HepG2 (cell line): ENCODE results near the gene IRF2BPL. TPM values are rescaled to one million over a fixed set of nuclear protein-coding genes. Genes with fewer than 3 reads are reported as not detected.

Source experiments
- ARHGAP35 ChIP-seq: sonication (generic); formaldehyde crosslinking; IDR thresholded peaks from 2 replicates; pipeline ENCODE4 v1.9.0; 2022; ENCODE audit warnings: mild to moderate bottlenecking, inconsistent platforms, moderate library complexity, missing genetic modification reagents, borderline replicate concordance
- FOXP4 ChIP-seq: sonication (generic); formaldehyde crosslinking; IDR thresholded peaks from 2 replicates; pipeline ENCODE4 v1.4.0; 2020; ENCODE audit warnings: missing genetic modification reagents
- ZBED4 ChIP-seq: sonication (generic); formaldehyde crosslinking; IDR thresholded peaks from 2 replicates; pipeline ENCODE4 v1.4.0; 2020; ENCODE audit warnings: missing genetic modification reagents, borderline replicate concordance
- ZNF136 ChIP-seq: sonication (generic); formaldehyde crosslinking; IDR thresholded peaks from 2 replicates; pipeline ENCODE4 v1.8.1; 2022; ENCODE audit warnings: low read depth, mild to moderate bottlenecking, moderate library complexity, missing genetic modification reagents
- ZNF180 ChIP-seq: sonication (generic); formaldehyde crosslinking; IDR thresholded peaks from 2 replicates; pipeline ENCODE4 v1.4.0; 2020; ENCODE audit warnings: low read depth, missing genetic modification reagents, borderline replicate concordance
- ZNF24 ChIP-seq: fragments of 450-650 bp; IDR thresholded peaks from 2 replicates; pipeline ENCODE4 v1.6.1; 2017; ENCODE audit warnings: antibody characterized with exemption, mild to moderate bottlenecking
- ZNF567 ChIP-seq: sonication (generic); formaldehyde crosslinking; IDR thresholded peaks from 2 replicates; pipeline ENCODE4 v1.8.1; 2023; ENCODE audit warnings: mild to moderate bottlenecking, missing genetic modification reagents, borderline replicate concordance
- ZNF589 ChIP-seq: sonication (generic); formaldehyde crosslinking; conservative IDR thresholded peaks from 2 replicates; pipeline ENCODE4 v1.8.0; 2022; ENCODE audit warnings: mild to moderate bottlenecking, moderate library complexity, missing genetic modification reagents
- ZNF839 ChIP-seq: sonication (generic); formaldehyde crosslinking; IDR thresholded peaks from 2 replicates; pipeline ENCODE4 v1.4.0; 2020; ENCODE audit warnings: missing genetic modification reagents, mild to moderate bottlenecking, borderline replicate concordance
- polyA plus RNA-seq, 8 experiments: library from polyadenylated mRNA; depleted of rRNA in 3 of 8; stranded (reverse) in 7 of 8; unstranded in 1 of 8; fragments of >200 nt; fragmentation: Illumina TruSeq in 4 of 8; extraction: Trizol in 4 of 8; gene quantifications; 2 replicates each; pipeline versions ENCODE4 v1.2.1 to v1.2.3, GENCODE V29; 2011 to 2016; ENCODE audit warnings: low read depth in 4 of 8, missing spikeins in 1 of 8, mixed read lengths in 1 of 8; ENCODE audit not compliant: insufficient read depth in 1 of 8
- total RNA-seq, 5 experiments: library from RNA; depleted of rRNA; stranded (reverse); fragments of >200 nt; fragmentation: Illumina TruSeq; extraction: Trizol; gene quantifications; 2 replicates each; pipeline ENCODE4 v1.2.3, GENCODE V29; 2016; ENCODE audit warnings: low read depth in 1 of 5
- TF ChIP-seq, protein P1 (sequence below): IDR thresholded peaks from 2 replicates; pipeline ENCODE4 v1.6.1; 2016; ENCODE audit warnings: low read depth, missing genetic modification reagents, missing compliant biosample characterization

The IRF2BPL gene
- total and polyA plus RNA-seq, 2 of the 13 experiments (the other 11 are each of a cell fraction or from before 2014, with no cell fraction given) = 6.6 to 8.4 TPM

DNA sequence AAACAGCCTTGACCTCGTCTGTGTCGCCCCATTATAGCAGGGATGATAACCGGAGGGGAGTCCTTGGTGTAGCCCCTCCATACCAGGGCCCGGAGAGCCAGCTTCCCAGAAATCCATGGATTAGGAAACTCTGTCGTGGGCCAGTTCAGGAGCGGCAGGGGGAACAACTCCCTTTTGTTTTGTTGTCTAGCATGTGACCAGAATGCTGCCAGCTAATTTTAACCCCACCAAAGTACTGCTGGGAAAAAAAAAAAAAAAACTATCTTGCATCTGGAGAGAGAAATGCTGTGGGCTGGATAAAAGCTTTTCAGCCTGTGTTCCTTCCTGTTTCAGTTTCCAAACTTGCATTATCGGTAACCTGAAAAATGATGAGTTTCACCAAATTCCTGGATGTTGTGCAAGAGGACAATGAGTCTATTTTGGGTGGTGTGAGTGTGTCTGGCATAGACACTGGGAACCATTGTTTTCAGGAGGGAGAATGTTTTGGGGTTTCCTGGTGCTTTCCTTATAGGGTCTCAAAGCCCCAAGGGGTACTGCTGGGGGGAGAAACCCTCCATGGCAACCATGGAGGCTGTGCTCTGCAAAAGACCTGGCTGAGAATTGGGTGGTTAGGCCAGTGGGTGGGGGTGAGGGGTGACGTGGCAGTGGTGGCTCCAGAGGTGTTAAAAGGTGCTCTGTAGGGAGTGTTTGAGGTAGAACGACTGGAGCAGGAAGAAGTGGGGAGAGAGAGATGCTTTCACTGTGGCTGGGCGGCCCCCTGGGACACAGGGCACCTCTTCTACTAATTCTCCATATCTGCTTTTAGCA is 14.9 kb upstream of the IRF2BPL start (continued):
- TF ChIP-seq FOXP4 (CRISPR knock-in tag) = peak; percentile 81
- TF ChIP-seq ARHGAP35 (CRISPR knock-in tag) = no peak
- no peak for TF ChIP-seq ZNF180 (CRISPR knock-in tag)
- no peak for TF ChIP-seq ZNF24
- no peak for TF ChIP-seq ZBED4 (CRISPR knock-in tag)
- TF ChIP-seq ZNF567 (CRISPR knock-in tag) = no peak
- no peak for TF ChIP-seq ZNF589
- TF ChIP-seq ZNF839 (CRISPR knock-in tag) = no peak
- TF ChIP-seq, protein P1, sequence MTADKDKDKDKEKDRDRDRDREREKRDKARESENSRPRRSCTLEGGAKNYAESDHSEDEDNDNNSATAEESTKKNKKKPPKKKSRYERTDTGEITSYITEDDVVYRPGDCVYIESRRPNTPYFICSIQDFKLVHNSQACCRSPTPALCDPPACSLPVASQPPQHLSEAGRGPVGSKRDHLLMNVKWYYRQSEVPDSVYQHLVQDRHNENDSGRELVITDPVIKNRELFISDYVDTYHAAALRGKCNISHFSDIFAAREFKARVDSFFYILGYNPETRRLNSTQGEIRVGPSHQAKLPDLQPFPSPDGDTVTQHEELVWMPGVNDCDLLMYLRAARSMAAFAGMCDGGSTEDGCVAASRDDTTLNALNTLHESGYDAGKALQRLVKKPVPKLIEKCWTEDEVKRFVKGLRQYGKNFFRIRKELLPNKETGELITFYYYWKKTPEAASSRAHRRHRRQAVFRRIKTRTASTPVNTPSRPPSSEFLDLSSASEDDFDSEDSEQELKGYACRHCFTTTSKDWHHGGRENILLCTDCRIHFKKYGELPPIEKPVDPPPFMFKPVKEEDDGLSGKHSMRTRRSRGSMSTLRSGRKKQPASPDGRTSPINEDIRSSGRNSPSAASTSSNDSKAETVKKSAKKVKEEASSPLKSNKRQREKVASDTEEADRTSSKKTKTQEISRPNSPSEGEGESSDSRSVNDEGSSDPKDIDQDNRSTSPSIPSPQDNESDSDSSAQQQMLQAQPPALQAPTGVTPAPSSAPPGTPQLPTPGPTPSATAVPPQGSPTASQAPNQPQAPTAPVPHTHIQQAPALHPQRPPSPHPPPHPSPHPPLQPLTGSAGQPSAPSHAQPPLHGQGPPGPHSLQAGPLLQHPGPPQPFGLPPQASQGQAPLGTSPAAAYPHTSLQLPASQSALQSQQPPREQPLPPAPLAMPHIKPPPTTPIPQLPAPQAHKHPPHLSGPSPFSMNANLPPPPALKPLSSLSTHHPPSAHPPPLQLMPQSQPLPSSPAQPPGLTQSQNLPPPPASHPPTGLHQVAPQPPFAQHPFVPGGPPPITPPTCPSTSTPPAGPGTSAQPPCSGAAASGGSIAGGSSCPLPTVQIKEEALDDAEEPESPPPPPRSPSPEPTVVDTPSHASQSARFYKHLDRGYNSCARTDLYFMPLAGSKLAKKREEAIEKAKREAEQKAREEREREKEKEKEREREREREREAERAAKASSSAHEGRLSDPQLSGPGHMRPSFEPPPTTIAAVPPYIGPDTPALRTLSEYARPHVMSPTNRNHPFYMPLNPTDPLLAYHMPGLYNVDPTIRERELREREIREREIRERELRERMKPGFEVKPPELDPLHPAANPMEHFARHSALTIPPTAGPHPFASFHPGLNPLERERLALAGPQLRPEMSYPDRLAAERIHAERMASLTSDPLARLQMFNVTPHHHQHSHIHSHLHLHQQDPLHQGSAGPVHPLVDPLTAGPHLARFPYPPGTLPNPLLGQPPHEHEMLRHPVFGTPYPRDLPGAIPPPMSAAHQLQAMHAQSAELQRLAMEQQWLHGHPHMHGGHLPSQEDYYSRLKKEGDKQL (CRISPR knock-in tag) = no peak
- no peak for TF ChIP-seq ZNF136 (CRISPR knock-in tag)
